H9 (cell line): ENCODE measurements around the gene RTP2. TPM values are rescaled to one million over a fixed set of nuclear protein-coding genes. Genes with fewer than 3 reads are reported as not detected.

Experiments used
- DNase-seq: peaks from one replicate; pipeline ENCODE4 v3.0.0-alpha.2; 2017
- H2AFZ ChIP-seq: one replicate; pipeline ENCODE4 v1.6.1; 2013; ENCODE audit warnings: mild to moderate bottlenecking, low read length, control low read depth, moderate library complexity
- H2AK5ac ChIP-seq: 2 replicates; pipeline ENCODE4 v1.6.1; 2013; ENCODE audit warnings: low read length, control low read depth, mixed read lengths; ENCODE audit not compliant: insufficient read length
- H2BK120ac ChIP-seq: one replicate; pipeline ENCODE4 v1.6.1; 2013; ENCODE audit warnings: low read depth, mild to moderate bottlenecking, low read length, control low read depth, inconsistent platforms; ENCODE audit not compliant: poor library complexity, severe bottlenecking
- H2BK12ac ChIP-seq: 2 replicates; pipeline ENCODE4 v1.6.1; 2013; ENCODE audit warnings: low read length, control low read depth, mixed read lengths, low read depth; ENCODE audit not compliant: insufficient read length
- H2BK15ac ChIP-seq: 2 replicates; pipeline ENCODE4 v1.6.1; 2013; ENCODE audit warnings: low read depth, low read length, control low read depth
- H2BK20ac ChIP-seq: one replicate; pipeline ENCODE4 v1.6.1; 2013; ENCODE audit warnings: low read depth, mild to moderate bottlenecking, low read length, control low read depth, inconsistent platforms; ENCODE audit not compliant: poor library complexity, severe bottlenecking
- H2BK5ac ChIP-seq: 2 replicates; pipeline ENCODE4 v1.6.1; 2013; ENCODE audit warnings: low read length, control low read depth, mixed read lengths; ENCODE audit not compliant: insufficient read length
- H3K14ac ChIP-seq: 2 replicates; pipeline ENCODE4 v1.6.1; 2013; ENCODE audit warnings: low read length, control low read depth; ENCODE audit not compliant: insufficient read depth
- H3K18ac ChIP-seq: 2 replicates; pipeline ENCODE4 v1.6.1; 2013; ENCODE audit warnings: low read depth, mild to moderate bottlenecking, mixed read lengths, low read length, control low read depth; ENCODE audit not compliant: insufficient read length
- H3K23ac ChIP-seq: 2 replicates; pipeline ENCODE4 v1.6.1; 2013; ENCODE audit warnings: low read length, control low read depth, mixed read lengths, low read depth; ENCODE audit not compliant: insufficient read length
- H3K23me2 ChIP-seq: 2 replicates; pipeline ENCODE4 v1.6.1; 2013; ENCODE audit warnings: low read depth, mild to moderate bottlenecking, mixed read lengths, low read length, control low read depth; ENCODE audit not compliant: insufficient read length, poor library complexity, severe bottlenecking
- H3K27ac ChIP-seq: 2 replicates; pipeline ENCODE4 v1.5.1; 2013; ENCODE audit warnings: low read length, control low read depth, mixed read lengths, low read depth; ENCODE audit not compliant: insufficient read length
- H3K27me3 ChIP-seq: 2 replicates; pipeline ENCODE4 v1.6.1; 2013; ENCODE audit warnings: low read length, control low read depth, inconsistent platforms; ENCODE audit not compliant: insufficient read depth
- H3K4ac ChIP-seq: 2 replicates; pipeline ENCODE4 v1.6.1; 2013; ENCODE audit warnings: low read depth, mild to moderate bottlenecking, control low read depth, inconsistent platforms, low read length, moderate library complexity
- H3K4me1 ChIP-seq: 2 replicates; pipeline ENCODE4 v1.6.1; 2013; ENCODE audit warnings: low read length, control low read depth, inconsistent platforms; ENCODE audit not compliant: insufficient read depth
- H3K4me2 ChIP-seq: 2 replicates; pipeline ENCODE4 v1.6.1; 2013; ENCODE audit warnings: low read length, control low read depth, mixed read lengths; ENCODE audit not compliant: insufficient read length, insufficient read depth
- H3K56ac ChIP-seq: 2 replicates; pipeline ENCODE4 v1.6.1; 2013; ENCODE audit warnings: low read depth, mild to moderate bottlenecking, mixed read lengths, low read length, control low read depth; ENCODE audit not compliant: insufficient read length
- H3K79me1 ChIP-seq: 2 replicates; pipeline ENCODE4 v1.6.1; 2013; ENCODE audit warnings: low read depth, mild to moderate bottlenecking, moderate library complexity, low read length, control low read depth, inconsistent platforms; ENCODE audit not compliant: insufficient read depth, poor library complexity, severe bottlenecking
- H3K79me2 ChIP-seq: 2 replicates; pipeline ENCODE4 v1.6.1; 2013; ENCODE audit warnings: low read length, control low read depth, inconsistent platforms; ENCODE audit not compliant: insufficient read depth
- H3K9ac ChIP-seq: 2 replicates; pipeline ENCODE4 v1.6.1; 2013; ENCODE audit warnings: low read length, control low read depth, mixed read lengths; ENCODE audit not compliant: insufficient read length; ENCODE audit errors: extremely low read depth
- H3K9me3 ChIP-seq: one replicate; pipeline ENCODE4 v1.6.1; 2013; ENCODE audit warnings: low read depth, low read length, inconsistent platforms; ENCODE audit not compliant: control insufficient read depth
- H3T11ph ChIP-seq: one replicate; pipeline ENCODE4 v1.6.1; 2013; ENCODE audit warnings: mild to moderate bottlenecking, low read length, control low read depth, inconsistent platforms
- H4K20me1 ChIP-seq: one replicate; pipeline ENCODE4 v1.6.1; 2013; ENCODE audit not compliant: control insufficient read depth, insufficient read length, insufficient read depth
- H4K5ac ChIP-seq: 2 replicates; pipeline ENCODE4 v1.6.1; 2013; ENCODE audit warnings: low read depth, mild to moderate bottlenecking, mixed read lengths, low read length, control low read depth; ENCODE audit not compliant: insufficient read length
- H4K8ac ChIP-seq: replicated peaks from 2 replicates; pipeline ENCODE4 v1.6.1; 2013; ENCODE audit warnings: low read length, control low read depth, mixed read lengths, low read depth; ENCODE audit not compliant: insufficient read length
- H4K91ac ChIP-seq: 2 replicates; pipeline ENCODE4 v1.6.1; 2013; ENCODE audit warnings: low read depth, mild to moderate bottlenecking, moderate library complexity, mixed read lengths, low read length, control low read depth; ENCODE audit not compliant: insufficient read length
- H3K27ac Mint-ChIP-seq, 3 experiments: 2 replicates in 2 of 3; 3 replicates in 1 of 3; pipeline ENCODE4 v1.8.0; 2020 to 2021; ENCODE audit warnings: mixed read lengths in 3 of 3, mild to moderate bottlenecking in 1 of 3, moderate library complexity in 1 of 3
- H3K27me3 Mint-ChIP-seq: 2 replicates; pipeline ENCODE4 v1.8.0; 2021; ENCODE audit warnings: low read depth, mild to moderate bottlenecking, moderate library complexity, mixed read lengths
- H3K36me3 Mint-ChIP-seq, 3 experiments: 2 replicates in 2 of 3; 3 replicates in 1 of 3; pipeline ENCODE4 v1.8.0; 2020 to 2021; ENCODE audit warnings: low read depth in 3 of 3, mixed read lengths in 3 of 3; ENCODE audit not compliant: insufficient read depth in 1 of 3
- H3K4me1 Mint-ChIP-seq, 2 experiments: 2 replicates each; pipeline ENCODE4 v1.8.0; 2020; ENCODE audit warnings: mixed read lengths in 2 of 2
- H3K4me3 Mint-ChIP-seq, 2 experiments: 2 replicates in 1 of 2; 3 replicates in 1 of 2; pipeline ENCODE4 v1.8.0; 2020 to 2021; ENCODE audit warnings: mild to moderate bottlenecking in 2 of 2, mixed read lengths in 2 of 2, moderate library complexity in 1 of 2
- H3K9me3 Mint-ChIP-seq, 2 experiments: 2 replicates in 1 of 2; 3 replicates in 1 of 2; pipeline ENCODE4 v1.8.0; 2020; ENCODE audit warnings: mild to moderate bottlenecking in 2 of 2, mixed read lengths in 2 of 2, moderate library complexity in 1 of 2
- WGBS: extraction: QIAGEN DNeasy Blood & Tissue Kit; methylation state at CpG from one replicate; pipeline ENCODE4 v1.1.7; 2013; ENCODE audit warnings: missing lambda C conversion rate, low lambda C conversion rate, mixed read lengths; ENCODE audit not compliant: insufficient read length; ENCODE audit errors: extremely low coverage; 5-methylcytosine and 5-hydroxymethylcytosine counted together
- total RNA-seq: library from RNA; stranded (reverse); gene quantifications from 2 replicates; pipeline ENCODE4 v1.2.1, GENCODE V29; 2021
- TF ChIP-seq, protein P1 (sequence below): fragments of 200-600 bp; sonication (generic); conservative IDR thresholded peaks from 3 replicates; pipeline ENCODE4 v1.8.0; 2021; ENCODE audit warnings: antibody characterized with exemption, mild to moderate bottlenecking

The RTP2 gene
- total RNA-seq, 1 experiment from 2014 or later: not detected

DNA sequence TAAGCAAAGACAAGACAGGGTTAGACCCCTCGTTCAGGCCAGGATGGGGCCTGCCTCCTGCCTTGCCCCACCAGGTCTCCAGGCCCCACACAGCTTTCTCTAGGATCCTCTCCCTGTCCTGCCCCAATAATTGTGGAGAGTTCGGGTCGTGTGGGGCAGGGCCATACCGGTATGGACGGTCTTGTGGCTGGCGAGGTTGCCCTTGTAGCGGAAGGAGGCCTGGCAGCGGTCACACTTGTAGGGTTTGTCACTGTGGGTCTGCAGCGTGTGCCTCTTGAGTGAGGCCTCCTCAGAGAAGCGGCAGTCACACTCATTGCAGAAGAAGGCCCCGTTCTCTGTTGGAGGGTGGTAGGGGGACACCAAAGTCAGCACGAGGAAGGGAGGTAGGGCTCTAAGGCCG is 24.2 kb upstream of the RTP2 start:
- Mint-ChIP-seq H3K4me1 (peaks cover 6 to 12% of the 10 kb centered on the region in 2 experiments), H3K9me3 (no peaks in the 10 kb centered on the region; a peak in 1 of 5 replicates), H3K27ac (no peak overlapping the region), H3K27me3 (no peaks in the 10 kb centered on the region), H3K36me3 (peaks cover 5 to 95% (median 88%) of the 10 kb centered on the region in 3 experiments), H3K4me3 (no peak overlapping the region)
- no peaks in the 10 kb centered on the region for H3K79me1 ChIP-seq
- H3K27me3 ChIP-seq: no peaks in the 10 kb centered on the region
- no peak overlapping the region for H2AK5ac ChIP-seq
- no peak overlapping the region for H3K56ac ChIP-seq
- H3K14ac ChIP-seq: no peak overlapping the region
- H3K4me2 ChIP-seq: no peak overlapping the region
- TF ChIP-seq, protein P1, sequence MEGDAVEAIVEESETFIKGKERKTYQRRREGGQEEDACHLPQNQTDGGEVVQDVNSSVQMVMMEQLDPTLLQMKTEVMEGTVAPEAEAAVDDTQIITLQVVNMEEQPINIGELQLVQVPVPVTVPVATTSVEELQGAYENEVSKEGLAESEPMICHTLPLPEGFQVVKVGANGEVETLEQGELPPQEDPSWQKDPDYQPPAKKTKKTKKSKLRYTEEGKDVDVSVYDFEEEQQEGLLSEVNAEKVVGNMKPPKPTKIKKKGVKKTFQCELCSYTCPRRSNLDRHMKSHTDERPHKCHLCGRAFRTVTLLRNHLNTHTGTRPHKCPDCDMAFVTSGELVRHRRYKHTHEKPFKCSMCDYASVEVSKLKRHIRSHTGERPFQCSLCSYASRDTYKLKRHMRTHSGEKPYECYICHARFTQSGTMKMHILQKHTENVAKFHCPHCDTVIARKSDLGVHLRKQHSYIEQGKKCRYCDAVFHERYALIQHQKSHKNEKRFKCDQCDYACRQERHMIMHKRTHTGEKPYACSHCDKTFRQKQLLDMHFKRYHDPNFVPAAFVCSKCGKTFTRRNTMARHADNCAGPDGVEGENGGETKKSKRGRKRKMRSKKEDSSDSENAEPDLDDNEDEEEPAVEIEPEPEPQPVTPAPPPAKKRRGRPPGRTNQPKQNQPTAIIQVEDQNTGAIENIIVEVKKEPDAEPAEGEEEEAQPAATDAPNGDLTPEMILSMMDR: no peak
- H3K23me2 ChIP-seq: no peaks in the 10 kb centered on the region
- H2BK120ac ChIP-seq: no peak overlapping the region
- no peak overlapping the region for H2BK12ac ChIP-seq
- H3K79me2 ChIP-seq: no peaks in the 10 kb centered on the region
- no peak overlapping the region for H3K4ac ChIP-seq
- no peak overlapping the region for H4K5ac ChIP-seq
- no peak overlapping the region for H2BK15ac ChIP-seq
- H2AFZ ChIP-seq: no peak overlapping the region
- no peaks in the 10 kb centered on the region for H4K20me1 ChIP-seq
- H3K4me1 ChIP-seq: no peaks in the 10 kb centered on the region
- DNase-seq: no peak
- WGBS: no CpG with 5 or more reads among the region's 13 CpGs
- no peak overlapping the region for H3K18ac ChIP-seq
- H2BK5ac ChIP-seq: no peak overlapping the region
- no peak overlapping the region for H4K8ac ChIP-seq
- no peaks in the 10 kb centered on the region for H3K9me3 ChIP-seq
- H3K9ac ChIP-seq: no peak overlapping the region
- no peak overlapping the region for H3K23ac ChIP-seq
- H4K91ac ChIP-seq: no peak overlapping the region
- H2BK20ac ChIP-seq: no peak overlapping the region
- no peak overlapping the region for H3T11ph ChIP-seq
- no peak overlapping the region for H3K27ac ChIP-seq
